ENCODE measurements around the gene MOB1B.
"Not testable (repeated sequence)": the region's sequence is repeated elsewhere in the genome, so short reads cannot be mapped to it uniquely, and the experiment has no call there.

Gene MOB1B

DNA sequence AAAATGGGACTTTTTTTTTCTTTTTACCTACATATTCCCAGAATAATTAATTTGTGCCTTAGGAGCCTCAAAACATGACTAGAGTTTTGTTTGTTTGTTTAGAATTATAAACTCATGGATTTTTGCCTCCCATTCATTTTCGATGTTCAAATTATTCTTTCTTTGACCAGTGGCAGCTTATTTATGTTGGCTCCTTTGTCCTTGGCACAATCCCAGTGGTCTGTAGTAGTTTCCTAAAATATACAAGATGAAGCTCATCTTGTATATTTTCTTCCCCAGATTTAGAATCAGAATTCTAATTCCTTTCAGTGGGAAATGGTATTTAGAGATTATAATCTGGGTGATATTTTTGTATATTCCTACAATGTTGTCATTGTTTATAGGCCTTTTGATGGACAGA is 118.4 kb downstream of the MOB1B start:
- TF ChIP-seq Cebpa-rat (IDR thresholded peaks at IDR 0.05): no peak
- Histone ChIP-seq H3K4me1 (no peaks in the 10 kb centered on the region), H3K9me3 (replicated peaks in 1 of 11) (peaks cover 0 to 3% (median 0%) of the 10 kb centered on the region in 11 experiments; a peak in 2 of 22 replicates), H3K27ac (no peak overlapping the region), H3K4me2 (no peak overlapping the region), H4K20me1 (peaks cover 0 to 27% (median 5%) of the 10 kb centered on the region in 11 experiments; a peak in 13 of 22 replicates), H3K4me3 (no peak overlapping the region), H3K9ac (no peak overlapping the region), H3K36me3 (peaks cover 27 to 75% (median 56%) of the 10 kb centered on the region in 11 experiments), H3K27me3 (no peaks in the 10 kb centered on the region)

- Histone ChIP-seq H4K20me1 (peaks cover 0 to 11% (median 0%) of the 10 kb centered on the region in 11 experiments; a peak in 6 of 22 replicates), H3K4me3 (no peak overlapping the region), H3K27ac (no peak overlapping the region), H3K9me3 (replicated peaks in 1 of 11) (no peaks in the 10 kb centered on the region), H3K4me2 (no peak overlapping the region), H3K9ac (no peak overlapping the region), H3K27me3 (no peaks in the 10 kb centered on the region), H3K36me3 (peaks cover 66 to 98% (median 87%) of the 10 kb centered on the region in 11 experiments), H3K4me1 (peaks cover 0 to 5% (median 0%) of the 10 kb centered on the region in 10 experiments; a peak in 2 of 20 replicates)
- TF ChIP-seq Cebpa-rat (IDR thresholded peaks at IDR 0.05): no peak
These were observed 123.5 kb downstream of the MOB1B start for GRCh38 chr4:71025654-71026053.

DNA sequence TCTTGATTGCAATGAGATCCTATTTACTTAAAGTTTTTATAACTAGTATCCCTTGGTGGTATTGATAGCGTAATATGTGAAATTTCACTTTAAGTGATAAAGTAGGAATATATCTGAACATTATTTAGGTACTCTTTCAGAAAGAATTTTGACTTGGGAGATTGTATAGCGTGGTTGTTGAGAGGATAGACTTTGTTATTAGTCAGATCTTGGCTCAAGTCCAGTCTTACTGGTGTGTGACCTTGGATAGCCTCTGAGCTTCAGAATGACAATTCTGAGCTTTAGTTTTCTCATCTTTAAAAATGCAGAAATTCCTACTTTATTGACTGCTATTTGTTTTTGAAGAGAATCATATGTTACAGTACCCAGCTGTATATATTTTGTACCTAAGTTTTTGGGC is 123.9 kb downstream of the MOB1B start:
- no peak overlapping the region for H3K4me3 ChIP-seq
- H3K4me1 ChIP-seq: peaks cover 0 to 5% (median 0%) of the 10 kb centered on the region in 10 experiments; a peak in 2 of 20 replicates
- H3K36me3 ChIP-seq: peaks cover 70 to 98% (median 90%) of the 10 kb centered on the region in 11 experiments
- peak overlapping the region in 1 of 11 experiments; percentile 5; a peak in 1 of 22 replicates for H3K4me2 ChIP-seq
- H3K9me3 ChIP-seq (replicated peaks in 1 of 11): no peaks in the 10 kb centered on the region
- H4K20me1 ChIP-seq: peaks cover 0 to 11% (median 0%) of the 10 kb centered on the region in 11 experiments; a peak in 5 of 22 replicates
- no peak overlapping the region for H3K9ac ChIP-seq
- no peak overlapping the region for H3K27ac ChIP-seq
- no peak for TF ChIP-seq Cebpa-rat (IDR thresholded peaks at IDR 0.05)
- H3K27me3 ChIP-seq: no peaks in the 10 kb centered on the region

DNA sequence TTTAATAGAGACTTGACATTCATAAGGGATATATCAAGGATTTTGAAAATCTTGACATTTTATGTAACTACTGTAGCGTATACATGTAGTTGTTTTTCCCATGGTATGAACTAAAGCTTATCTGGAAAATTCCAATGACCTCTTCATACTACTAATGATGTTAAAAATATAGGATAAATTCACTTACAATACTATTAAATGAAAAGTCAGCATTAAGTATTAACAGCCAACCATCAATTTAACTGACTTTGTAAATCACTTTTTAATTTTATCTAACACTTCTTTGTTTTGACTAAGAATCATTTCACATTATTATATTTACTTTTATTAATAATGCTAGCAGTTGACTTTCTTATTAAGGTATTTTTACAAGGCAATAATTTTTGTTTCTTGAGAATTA is 125.4 kb downstream of the MOB1B start:
- peaks cover 79 to 98% (median 90%) of the 10 kb centered on the region in 11 experiments for H3K36me3 ChIP-seq
- H4K20me1 ChIP-seq: peaks cover 0 to 7% (median 0%) of the 10 kb centered on the region in 11 experiments; a peak in 3 of 22 replicates
- H3K4me2 ChIP-seq: no peak overlapping the region
- H3K4me1 ChIP-seq: peaks cover 0 to 5% (median 0%) of the 10 kb centered on the region in 10 experiments; a peak in 2 of 20 replicates
- H3K27ac ChIP-seq: no peak overlapping the region
- H3K9ac ChIP-seq: no peak overlapping the region
- no peaks in the 10 kb centered on the region for H3K9me3 ChIP-seq (replicated peaks in 1 of 11)
- H3K4me3 ChIP-seq: no peak overlapping the region
- no peak for TF ChIP-seq Cebpa-rat (IDR thresholded peaks at IDR 0.05)
- H3K27me3 ChIP-seq: no peaks in the 10 kb centered on the region

- H3K4me1 ChIP-seq: peaks cover 0 to 5% (median 0%) of the 10 kb centered on the region in 10 experiments; a peak in 2 of 20 replicates
- no peak overlapping the region for H3K4me3 ChIP-seq
- H3K27ac ChIP-seq: no peak overlapping the region
- no peaks in the 10 kb centered on the region for H3K9me3 ChIP-seq (replicated peaks in 1 of 11)
- H4K20me1 ChIP-seq: peaks cover 0 to 4% (median 0%) of the 10 kb centered on the region in 11 experiments; a peak in 2 of 22 replicates
- no peak for TF ChIP-seq Cebpa-rat (IDR thresholded peaks at IDR 0.05)
- no peaks in the 10 kb centered on the region for H3K27me3 ChIP-seq
- H3K36me3 ChIP-seq: peaks cover 78 to 98% (median 90%) of the 10 kb centered on the region in 11 experiments
- no peak overlapping the region for H3K4me2 ChIP-seq
- no peak overlapping the region for H3K9ac ChIP-seq
These were observed 127.3 kb downstream of the MOB1B start for GRCh38 chr4:71029504-71029903.

DNA sequence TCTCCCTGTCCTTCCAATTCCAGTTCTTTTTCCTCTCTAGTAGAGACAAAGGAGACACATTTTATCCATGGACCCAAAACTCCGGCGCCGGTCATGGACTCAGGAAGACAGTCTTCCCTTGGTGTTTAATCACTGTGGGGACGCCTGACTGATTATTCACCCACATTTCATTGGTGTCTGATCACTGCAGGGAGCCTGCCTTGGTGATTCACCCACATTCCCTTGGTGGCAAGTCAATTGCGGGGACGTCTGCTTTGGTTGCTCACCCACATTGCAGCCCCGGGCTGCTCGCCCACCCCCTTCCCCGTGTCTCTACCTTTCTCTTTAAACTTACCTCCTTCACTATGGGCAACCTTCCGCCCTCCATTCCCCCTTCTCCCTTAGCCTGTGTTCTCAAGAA is 129.9 kb downstream of the MOB1B start:
- not testable (repeated sequence) for H3K4me2 ChIP-seq

More for the DNA sequence above, 129.9 kb downstream of the MOB1B start:
- H4K20me1 ChIP-seq; H3K27ac ChIP-seq; H3K9me3 ChIP-seq (replicated peaks in 1 of 11); H3K27me3 ChIP-seq; H3K4me3 ChIP-seq; H3K9ac ChIP-seq; H3K4me1 ChIP-seq: not testable (repeated sequence)
- H3K36me3 ChIP-seq: peaks cover 82 to 98% (median 93%) of the 10 kb centered on the region in 11 experiments
